T-helper 2 cell (primary cell): Measurements from ENCODE around the gene SORL1.

ENCODE experiments used
- DNase-seq, 5 experiments: peaks; one replicate each; pipeline versions ENCODE4 v3.0.0 to v3.0.0-alpha.2; 2012 to 2022

The SORL1 gene

GRCh38 chr11:121540627-121541026 is 88.5 kb downstream of the SORL1 start:
- DNase-seq, result no peak

- DNase-seq, result no peak
Measured at GRCh38 chr11:121543836-121544380, 91.8 kb downstream of the SORL1 start.

- DNase-seq, result peak in 2 of 5 experiments; percentile 16 to 73
Measured at GRCh38 chr11:121544956-121545355, 92.8 kb downstream of the SORL1 start.

- no peak for DNase-seq
Measured at GRCh38 chr11:121547574-121547973, 95.5 kb downstream of the SORL1 start.

GRCh38 chr11:121550247-121551030 is 98.3 kb downstream of the SORL1 start:
- no peak for DNase-seq

- DNase-seq, result no peak
Measured at GRCh38 chr11:121551463-121551862, 99.3 kb downstream of the SORL1 start.

GRCh38 chr11:121552154-121552553 is 100.0 kb downstream of the SORL1 start:
- no peak for DNase-seq

- no peak for DNase-seq
Measured at GRCh38 chr11:121552644-121553043, 100.5 kb downstream of the SORL1 start.

GRCh38 chr11:121553389-121553788 is 101.3 kb downstream of the SORL1 start:
- DNase-seq, result no peak

GRCh38 chr11:121553806-121554205 is 101.7 kb downstream of the SORL1 start:
- no peak for DNase-seq

- no peak for DNase-seq
Measured at GRCh38 chr11:121554552-121554951, 102.4 kb downstream of the SORL1 start.

GRCh38 chr11:121555121-121555520 is 103.0 kb downstream of the SORL1 start:
- no peak for DNase-seq

- no peak for DNase-seq
Measured at GRCh38 chr11:121556937-121557336, 104.8 kb downstream of the SORL1 start.

GRCh38 chr11:121557348-121557747 is 105.2 kb downstream of the SORL1 start:
- DNase-seq, result peak in 1 of 5 experiments; percentile 76

GRCh38 chr11:121559606-121560200 is 107.6 kb downstream of the SORL1 start:
- DNase-seq, result no peak

- no peak for DNase-seq
Measured at GRCh38 chr11:121560236-121560635, 108.1 kb downstream of the SORL1 start.

GRCh38 chr11:121561240-121561639 is 109.1 kb downstream of the SORL1 start:
- DNase-seq, result no peak

GRCh38 chr11:121561716-121562115 is 109.6 kb downstream of the SORL1 start:
- DNase-seq, result no peak

- peak in 2 of 5 experiments; percentile 9 to 26 for DNase-seq
Measured at GRCh38 chr11:121563003-121563402, 110.9 kb downstream of the SORL1 start.

GRCh38 chr11:121563900-121564822 is 112.0 kb downstream of the SORL1 start:
- no peak for DNase-seq

GRCh38 chr11:121564948-121565684 is 113.0 kb downstream of the SORL1 start:
- DNase-seq, result no peak
